Parathyroid adenoma (tissue), 2 donors: ENCODE measurements around the gene ZDHHC8.
A peak's percentile ranks its signal among the peaks of the same experiment; 100 is the strongest.

Experiments
- H2AFZ ChIP-seq: fragments of 300-600 bp; sonication (generic); one replicate; pipeline ENCODE4 v1.7.0; 2017; ENCODE audit warnings: antibody characterized with exemption, mild to moderate bottlenecking
- H3K27ac ChIP-seq: fragments of 300-600 bp; sonication (generic); one replicate; pipeline ENCODE4 v1.7.0; 2017
- H3K27me3 ChIP-seq: fragments of 300-600 bp; sonication (generic); one replicate; pipeline ENCODE4 v1.7.0; 2017; ENCODE audit warnings: low read length; ENCODE audit not compliant: control insufficient read depth, insufficient read depth
- H3K36me3 ChIP-seq: fragments of 300-600 bp; sonication (generic); one replicate; pipeline ENCODE4 v1.7.0; 2017; ENCODE audit warnings: low read length; ENCODE audit not compliant: control insufficient read depth, insufficient read depth
- H3K4me1 ChIP-seq: fragments of 300-600 bp; sonication (generic); one replicate; pipeline ENCODE4 v1.7.0; 2017; ENCODE audit warnings: control low read depth
- H3K4me2 ChIP-seq: fragments of 300-600 bp; sonication (generic); one replicate; pipeline ENCODE4 v1.7.0; 2017; ENCODE audit warnings: low read length
- H3K4me3 ChIP-seq: fragments of 300-600 bp; sonication (generic); one replicate; pipeline ENCODE4 v1.7.0; 2017; ENCODE audit warnings: low read depth, low read length
- H3K79me2 ChIP-seq: fragments of 300-600 bp; sonication (generic); one replicate; pipeline ENCODE4 v1.7.0; 2017; ENCODE audit warnings: control low read depth
- H3K9ac ChIP-seq: fragments of 300-600 bp; sonication (generic); one replicate; pipeline ENCODE4 v1.7.0; 2017; ENCODE audit warnings: mild to moderate bottlenecking
- H3K9me3 ChIP-seq: fragments of 300-600 bp; sonication (generic); one replicate; pipeline ENCODE4 v1.7.0; 2017; ENCODE audit warnings: low read length; ENCODE audit not compliant: control insufficient read depth
- CTCF ChIP-seq: fragments of 300-600 bp; sonication (generic); IDR thresholded peaks from one replicate; pipeline ENCODE4 v1.7.0; 2017; ENCODE audit warnings: antibody characterized with exemption, mild to moderate bottlenecking
- donor health status: primary hyperparathyroidism.

Gene ZDHHC8

DNA sequence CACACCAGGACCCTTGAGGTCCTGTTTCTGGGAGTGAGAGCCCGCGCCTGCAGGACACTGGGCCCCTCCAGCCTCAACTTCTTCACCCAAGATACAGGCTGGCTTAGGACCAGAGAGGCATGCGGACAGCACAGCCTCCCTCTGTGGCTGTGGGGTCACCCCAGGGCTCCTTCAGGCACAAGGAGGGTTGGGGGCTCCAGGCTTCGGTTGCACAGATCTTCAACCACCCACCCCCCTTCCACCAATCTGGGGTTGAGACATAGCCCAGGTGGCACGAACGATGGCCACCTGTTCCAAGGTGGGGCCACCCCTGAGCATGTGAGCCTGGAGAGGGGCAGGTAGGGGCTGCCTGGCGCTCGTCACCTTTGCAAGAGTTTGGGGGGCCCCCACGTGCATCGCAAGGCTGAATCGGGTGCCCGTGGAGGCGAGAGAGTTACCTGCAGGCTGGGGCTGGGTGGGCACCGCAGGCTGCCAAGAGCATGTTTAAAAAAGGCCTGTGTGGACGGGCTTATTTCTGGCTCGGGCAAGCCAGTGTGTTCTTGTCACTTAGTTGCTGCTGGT lies 1.2 kb downstream of the ZDHHC8 start:
- no peak overlapping the region for H3K9ac ChIP-seq
- H3K9me3 ChIP-seq: no peaks in the 10 kb centered on the region
- H3K27me3 ChIP-seq: no peaks in the 10 kb centered on the region
- H3K4me3 ChIP-seq: peak overlapping the region; percentile 54
- H3K27ac ChIP-seq: no peak overlapping the region
- no peak overlapping the region for H2AFZ ChIP-seq
- H3K79me2 ChIP-seq: no peaks in the 10 kb centered on the region
- TF ChIP-seq CTCF: no peak
- peaks cover 4% of the 10 kb centered on the region for H3K4me1 ChIP-seq
- H3K4me2 ChIP-seq: peak overlapping the region; percentile 94
- no peaks in the 10 kb centered on the region for H3K36me3 ChIP-seq

DNA sequence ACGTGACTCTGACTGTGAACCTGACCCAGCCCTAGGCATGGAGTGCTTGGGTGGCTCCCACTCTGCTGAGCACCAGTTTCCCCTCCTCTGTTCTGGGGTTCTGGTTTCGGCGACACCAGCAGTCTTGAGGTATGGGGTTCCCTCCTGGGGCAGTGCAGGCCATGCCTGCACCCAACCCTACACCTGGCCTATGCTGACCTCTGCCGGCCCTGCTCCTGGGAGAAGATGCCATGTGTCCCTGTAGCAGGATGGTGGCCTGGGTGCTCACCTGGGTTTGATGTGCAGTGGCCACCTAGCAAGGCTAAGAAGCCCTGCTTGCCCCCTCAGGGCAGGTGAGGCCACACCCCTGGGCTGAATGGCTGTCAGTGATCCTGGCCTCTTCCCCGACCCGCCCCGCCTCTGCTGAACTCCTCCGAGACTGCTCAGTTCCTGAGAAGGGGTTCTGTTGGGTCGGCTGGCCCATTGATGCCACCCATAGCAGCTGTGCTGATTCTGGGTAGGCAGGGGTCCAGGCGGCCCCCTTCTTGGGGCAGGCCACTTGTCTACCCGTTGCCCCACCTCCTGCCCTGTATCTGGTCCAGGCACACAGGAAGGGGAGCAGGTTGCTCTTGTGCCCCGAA lies 2.4 kb downstream of the ZDHHC8 start:
- no peaks in the 10 kb centered on the region for H3K9me3 ChIP-seq
- no peak overlapping the region for H2AFZ ChIP-seq
- no peak overlapping the region for H3K4me3 ChIP-seq
- no peak overlapping the region for H3K9ac ChIP-seq
- TF ChIP-seq CTCF: no peak
- no peak overlapping the region for H3K4me2 ChIP-seq
- H3K4me1 ChIP-seq: peaks cover 4% of the 10 kb centered on the region
- no peak overlapping the region for H3K27ac ChIP-seq
- no peaks in the 10 kb centered on the region for H3K36me3 ChIP-seq
- H3K27me3 ChIP-seq: no peaks in the 10 kb centered on the region
- no peaks in the 10 kb centered on the region for H3K79me2 ChIP-seq

DNA sequence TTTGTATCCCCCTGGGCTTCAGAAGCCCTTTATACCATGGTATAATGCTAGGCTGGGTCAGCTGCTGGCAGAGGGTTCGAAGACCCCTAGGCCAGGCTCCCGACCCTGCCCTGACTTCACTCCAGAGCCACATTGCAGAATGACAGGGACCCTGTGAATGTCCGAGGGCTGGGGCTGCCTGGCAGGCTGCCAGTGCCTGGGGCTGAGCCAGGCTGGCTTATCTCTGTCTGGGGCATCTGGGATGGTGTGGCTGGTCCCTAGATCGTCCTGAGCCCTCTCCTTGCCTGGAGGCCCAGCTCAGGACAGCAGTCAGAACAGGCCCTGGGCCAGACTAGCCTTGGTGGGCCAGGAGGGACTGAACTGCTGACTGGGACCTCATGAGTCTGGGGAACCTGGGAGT lies 3.7 kb downstream of the ZDHHC8 start:
- no peak overlapping the region for H3K9ac ChIP-seq
- no peak overlapping the region for H2AFZ ChIP-seq
- no peaks in the 10 kb centered on the region for H3K79me2 ChIP-seq
- no peak overlapping the region for H3K4me2 ChIP-seq
- H3K9me3 ChIP-seq: no peaks in the 10 kb centered on the region
- TF ChIP-seq CTCF: no peak
- no peaks in the 10 kb centered on the region for H3K36me3 ChIP-seq
- no peaks in the 10 kb centered on the region for H3K27me3 ChIP-seq
- H3K4me3 ChIP-seq: no peak overlapping the region
- H3K27ac ChIP-seq: no peak overlapping the region
- peaks cover 4% of the 10 kb centered on the region for H3K4me1 ChIP-seq

DNA sequence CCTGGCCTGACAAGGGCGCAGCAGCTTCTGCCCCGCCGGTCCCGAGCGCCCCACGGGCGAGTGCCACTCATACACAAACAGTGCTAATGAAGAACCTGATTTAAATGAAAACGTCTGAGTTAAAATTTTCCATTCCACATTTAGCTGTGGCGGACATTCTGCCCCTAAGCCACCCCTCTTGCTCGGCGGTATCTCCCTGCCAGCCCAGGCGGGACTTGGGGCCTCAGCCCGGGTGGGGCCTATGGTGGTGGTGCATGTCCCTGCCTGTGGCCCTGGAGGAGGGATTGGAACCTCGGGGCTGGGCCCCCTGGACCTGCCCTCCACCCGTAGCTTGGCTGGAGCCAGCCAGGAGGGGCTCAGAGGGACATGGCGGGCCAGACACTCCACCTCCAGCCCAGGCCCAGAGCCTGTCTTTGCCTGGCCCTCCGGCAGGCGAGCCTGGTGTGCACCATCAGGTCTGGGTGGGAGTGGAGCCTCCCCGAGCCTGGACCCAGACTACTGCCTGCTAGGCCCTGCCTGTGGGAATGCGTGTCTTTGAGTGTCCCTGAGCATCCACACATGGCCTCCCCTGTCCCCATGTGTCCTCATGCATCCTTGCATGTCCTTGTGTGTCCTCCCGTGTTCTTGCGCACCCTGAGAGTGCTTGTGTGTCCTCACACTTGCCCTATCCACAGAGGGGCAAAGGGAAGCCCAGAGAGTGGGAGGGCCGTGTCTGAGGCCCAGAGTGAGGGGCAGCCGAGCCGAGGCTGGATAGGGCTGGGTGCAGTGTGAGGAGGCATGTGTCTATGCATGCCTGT lies 4.4 kb downstream of the ZDHHC8 start:
- H3K9ac ChIP-seq: no peak overlapping the region
- H3K36me3 ChIP-seq: no peaks in the 10 kb centered on the region
- TF ChIP-seq CTCF: no peak
- H3K4me2 ChIP-seq: no peak overlapping the region
- H3K79me2 ChIP-seq: no peaks in the 10 kb centered on the region
- H2AFZ ChIP-seq: no peak overlapping the region
- no peak overlapping the region for H3K27ac ChIP-seq
- H3K4me1 ChIP-seq: peaks cover 4% of the 10 kb centered on the region
- H3K27me3 ChIP-seq: no peaks in the 10 kb centered on the region
- H3K4me3 ChIP-seq: no peak overlapping the region
- H3K9me3 ChIP-seq: no peaks in the 10 kb centered on the region

GRCh38 chr22:20136603-20136873 lies 4.9 kb downstream of the ZDHHC8 start:
- no peak overlapping the region for H3K9ac ChIP-seq
- no peaks in the 10 kb centered on the region for H3K36me3 ChIP-seq
- no peak overlapping the region for H3K4me2 ChIP-seq
- H3K4me3 ChIP-seq: no peak overlapping the region
- no peak for TF ChIP-seq CTCF
- H3K9me3 ChIP-seq: no peaks in the 10 kb centered on the region
- no peaks in the 10 kb centered on the region for H3K27me3 ChIP-seq
- peaks cover 4% of the 10 kb centered on the region for H3K4me1 ChIP-seq
- no peaks in the 10 kb centered on the region for H3K79me2 ChIP-seq
- no peak overlapping the region for H3K27ac ChIP-seq
- H2AFZ ChIP-seq: no peak overlapping the region
